Neural cell (in vitro differentiated cells): Measurements from ENCODE around the gene POLDIP2.

Experiments
- EP300 ChIP-seq: fragments of 450-650 bp; conservative IDR thresholded peaks from 2 replicates; pipeline ENCODE4 v1.6.1; 2014; ENCODE audit warnings: antibody characterized with exemption, mild to moderate bottlenecking, moderate library complexity; ENCODE audit not compliant: poor library complexity, severe bottlenecking
- TF ChIP-seq, protein P1 (sequence below): fragments of 450-650 bp; IDR thresholded peaks from 2 replicates; pipeline ENCODE4 v1.5.1; 2014; ENCODE audit warnings: antibody characterized with exemption, mild to moderate bottlenecking, moderate library complexity; ENCODE audit not compliant: poor library complexity, severe bottlenecking

DNA sequence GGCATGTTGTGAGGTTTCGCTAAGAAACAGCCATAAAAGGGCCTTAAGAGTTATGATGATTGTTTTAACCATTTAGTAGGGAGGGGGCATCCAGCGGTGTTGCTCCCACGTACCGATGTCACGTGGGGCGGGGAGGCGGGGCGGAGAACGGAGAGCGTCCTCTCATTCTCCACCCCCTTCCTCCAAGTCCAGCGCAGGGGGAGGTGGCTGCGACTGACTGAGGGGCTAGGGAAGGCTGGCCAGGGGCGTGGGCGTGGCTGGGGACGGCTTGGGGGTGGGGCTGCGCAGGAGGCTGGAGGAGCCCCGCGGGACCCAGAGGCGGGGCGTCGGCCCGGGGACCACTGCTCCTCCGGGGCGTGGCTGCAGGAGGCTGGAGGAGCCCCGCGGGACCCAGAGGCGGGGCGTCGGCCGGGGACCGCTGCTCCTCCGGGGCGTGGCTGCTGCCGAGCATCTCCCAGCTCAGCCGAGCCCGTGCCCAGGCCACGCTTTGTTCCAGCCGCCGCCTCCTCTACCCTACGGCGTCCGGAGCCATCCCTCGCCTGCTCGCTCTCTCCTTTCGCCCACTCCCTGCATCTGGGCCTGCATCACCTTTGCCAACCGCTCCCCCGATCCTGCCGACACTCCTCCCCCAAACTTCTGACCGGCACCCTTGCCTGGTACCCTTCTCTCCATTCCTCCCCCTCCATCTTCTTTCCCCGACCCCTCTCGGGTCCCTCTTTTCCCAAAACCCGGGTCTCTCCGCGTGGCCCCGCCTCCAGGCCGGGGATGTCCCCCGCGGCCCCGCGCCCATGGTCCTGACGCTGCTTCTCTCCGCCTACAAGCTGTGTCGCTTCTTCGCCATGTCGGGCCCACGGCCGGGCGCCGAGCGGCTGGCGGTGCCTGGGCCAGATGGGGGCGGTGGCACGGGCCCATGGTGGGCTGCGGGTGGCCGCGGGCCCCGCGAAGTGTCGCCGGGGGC is 14.2 kb upstream of the POLDIP2 start, which contains the start of gene SARM1:
- TF ChIP-seq, protein P1, sequence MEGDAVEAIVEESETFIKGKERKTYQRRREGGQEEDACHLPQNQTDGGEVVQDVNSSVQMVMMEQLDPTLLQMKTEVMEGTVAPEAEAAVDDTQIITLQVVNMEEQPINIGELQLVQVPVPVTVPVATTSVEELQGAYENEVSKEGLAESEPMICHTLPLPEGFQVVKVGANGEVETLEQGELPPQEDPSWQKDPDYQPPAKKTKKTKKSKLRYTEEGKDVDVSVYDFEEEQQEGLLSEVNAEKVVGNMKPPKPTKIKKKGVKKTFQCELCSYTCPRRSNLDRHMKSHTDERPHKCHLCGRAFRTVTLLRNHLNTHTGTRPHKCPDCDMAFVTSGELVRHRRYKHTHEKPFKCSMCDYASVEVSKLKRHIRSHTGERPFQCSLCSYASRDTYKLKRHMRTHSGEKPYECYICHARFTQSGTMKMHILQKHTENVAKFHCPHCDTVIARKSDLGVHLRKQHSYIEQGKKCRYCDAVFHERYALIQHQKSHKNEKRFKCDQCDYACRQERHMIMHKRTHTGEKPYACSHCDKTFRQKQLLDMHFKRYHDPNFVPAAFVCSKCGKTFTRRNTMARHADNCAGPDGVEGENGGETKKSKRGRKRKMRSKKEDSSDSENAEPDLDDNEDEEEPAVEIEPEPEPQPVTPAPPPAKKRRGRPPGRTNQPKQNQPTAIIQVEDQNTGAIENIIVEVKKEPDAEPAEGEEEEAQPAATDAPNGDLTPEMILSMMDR = no peak
- TF ChIP-seq EP300 = no peak
